OCI-LY3 (cell line): ENCODE results near the gene PIWIL1.

ENCODE experiments used
- CTCF ChIP-seq: fragments of 200-600, 300-600 bp; sonication (generic); IDR thresholded peaks from 2 replicates; pipeline ENCODE4 v1.5.1; 2014; ENCODE audit warnings: antibody characterized with exemption, low read length, low read depth
- EZH2phosphoT487 ChIP-seq: fragments of 200-600 bp; shearing (Covaris generic); IDR thresholded peaks from 2 replicates; pipeline ENCODE4 v1.6.1; 2018; ENCODE audit warnings: antibody characterized with exemption, mixed run types, low read depth

GRCh38 chr12:130382818-130383217, 45.1 kb downstream of the PIWIL1 start:
- no peak for TF ChIP-seq CTCF
- no peak for TF ChIP-seq EZH2phosphoT487
